Endothelial cell of umbilical vein (primary cell): ENCODE results near the gene RFPL4A. TPM values are rescaled to one million over a fixed set of nuclear protein-coding genes. Genes with fewer than 3 reads are reported as not detected.

ENCODE experiments used
- BruUV-seq: library from RNA; stranded (reverse); fragments of 400-500 nt; replicated peaks from 2 replicates; lab custom pipeline; 2021; lab: Mats Ljungman, UMichigan
- CTCF ChIA-PET: fragments of 300-600, 350-600 bp; sonication (Branson Sonifier 250); formaldehyde crosslinking; loops from one replicate; lab custom pipeline; 2021; ENCODE audit warnings: antibody characterized with exemption, inconsistent platforms; lab: Charles Lee
- POLR2A ChIA-PET: fragments of 300-600, 350-600 bp; sonication (Branson Sonifier 250); formaldehyde crosslinking; loops from one replicate; lab custom pipeline; 2021; ENCODE audit warnings: antibody characterized with exemption, inconsistent platforms; lab: Charles Lee
- DNase-seq: peaks from one replicate; pipeline ENCODE4 v3.0.0-alpha.2; 2011; ENCODE audit warnings: low read depth, low spot score
- FAIRE-seq: peaks from 2 replicates; lab custom pipeline; 2011; peaks lifted over from hg19 to GRCh38; lab: Jason Lieb, UNC
- H2AFZ ChIP-seq: 2 replicates; pipeline ENCODE4 v1.6.0; 2012; ENCODE audit warnings: low read depth, low read length, control low read depth, inconsistent platforms
- H3K27ac ChIP-seq: 2 replicates; pipeline ENCODE4 v1.5.1; 2011; ENCODE audit warnings: low read depth, mild to moderate bottlenecking, control low read depth, low read length, moderate library complexity; ENCODE audit not compliant: insufficient read depth
- H3K27me3 ChIP-seq, 2 experiments: 2 replicates each; pipeline versions ENCODE4 v1.6.0 to v1.6.1; 2011; ENCODE audit warnings: low read length in 2 of 2, mixed read lengths in 1 of 2; ENCODE audit not compliant: control insufficient read depth in 2 of 2, insufficient read depth in 2 of 2
- H3K36me3 ChIP-seq, 2 experiments: 2 replicates in 1 of 2; 3 replicates in 1 of 2; pipeline ENCODE4 v1.5.1; 2011; ENCODE audit warnings: low read length in 2 of 2, mild to moderate bottlenecking in 1 of 2, moderate library complexity in 1 of 2; ENCODE audit not compliant: control insufficient read depth in 2 of 2, insufficient read depth in 2 of 2; ENCODE audit errors: extremely low read depth in 1 of 2
- H3K4me1 ChIP-seq: 3 replicates; pipeline ENCODE4 v1.5.1; 2011; ENCODE audit warnings: mild to moderate bottlenecking, low read length; ENCODE audit not compliant: control insufficient read depth, insufficient read depth; ENCODE audit errors: extremely low read depth
- H3K4me2 ChIP-seq: 2 replicates; pipeline ENCODE4 v1.6.1; 2011; ENCODE audit warnings: low read length, control low read depth, mixed read lengths; ENCODE audit not compliant: insufficient read depth
- H3K4me3 ChIP-seq, 3 experiments: fragments of 200-600 bp in 1 of 3; sonication (generic), shearing (Covaris generic) in 1 of 3; replicated peaks in 1 of 3; 2 replicates each; pipeline ENCODE4 v1.5.1; 2011 to 2016; ENCODE audit warnings: control low read depth in 3 of 3, low read length in 3 of 3, mild to moderate bottlenecking in 2 of 3, inconsistent platforms in 1 of 3, low read depth in 1 of 3, moderate library complexity in 1 of 3; ENCODE audit not compliant: insufficient read depth in 1 of 3
- H3K79me2 ChIP-seq: 2 replicates; pipeline ENCODE4 v1.6.0; 2012; ENCODE audit warnings: low read length, inconsistent platforms; ENCODE audit not compliant: control insufficient read depth, insufficient read depth
- H3K9ac ChIP-seq: replicated peaks from 2 replicates; pipeline ENCODE3; 2011; ENCODE audit warnings: low read length, control low read depth; ENCODE audit not compliant: insufficient read depth; ENCODE audit errors: extremely low read depth
- H3K9me1 ChIP-seq: replicated peaks from 3 replicates; pipeline ENCODE4 v1.6.0; 2011; ENCODE audit warnings: mild to moderate bottlenecking, low read length; ENCODE audit not compliant: control insufficient read depth, insufficient read depth; ENCODE audit errors: extremely low read depth
- H3K9me3 ChIP-seq: replicated peaks from 2 replicates; pipeline ENCODE4 v1.5.1; 2012; ENCODE audit warnings: low read length, inconsistent platforms; ENCODE audit not compliant: control insufficient read depth, insufficient read depth
- H4K20me1 ChIP-seq: replicated peaks from 2 replicates; pipeline ENCODE3; 2011; ENCODE audit warnings: mild to moderate bottlenecking, low read length; ENCODE audit not compliant: control insufficient read depth, insufficient read depth; ENCODE audit errors: extremely low read depth
- CTCF ChIP-seq, 2 donors: IDR thresholded peaks; 1 replicate in 1 of 2; 2 replicates in 1 of 2; pipeline ENCODE4 v1.5.1; 2011; ENCODE audit warnings: low read length in 2 of 2, mild to moderate bottlenecking in 2 of 2, moderate library complexity in 2 of 2, control low read depth in 1 of 2, inconsistent platforms in 1 of 2, low read depth in 1 of 2; ENCODE audit not compliant: insufficient read depth in 1 of 2; ENCODE audit errors: extremely low read depth in 1 of 2
- EZH2 ChIP-seq: IDR thresholded peaks from 2 replicates; pipeline ENCODE4 v1.6.1; 2012; ENCODE audit warnings: borderline replicate concordance, low read depth, mild to moderate bottlenecking, moderate library complexity, low read length, inconsistent platforms; ENCODE audit not compliant: severe bottlenecking
- FOS ChIP-seq: IDR thresholded peaks from 2 replicates; pipeline ENCODE4 v1.6.1; 2011; ENCODE audit warnings: mild to moderate bottlenecking, low read length, moderate library complexity, borderline replicate concordance; ENCODE audit not compliant: insufficient read depth
- GATA2 ChIP-seq: IDR thresholded peaks from 2 replicates; pipeline ENCODE4 v1.7.0; 2011; ENCODE audit warnings: low read depth, mild to moderate bottlenecking, moderate library complexity, mixed read lengths, low read length; ENCODE audit not compliant: insufficient read length, insufficient read depth
- JUN ChIP-seq: IDR thresholded peaks from 2 replicates; pipeline ENCODE4 v1.6.1; 2011; ENCODE audit warnings: borderline replicate concordance, low read depth; ENCODE audit not compliant: insufficient read length, insufficient read depth
- MAX ChIP-seq: IDR thresholded peaks from 2 replicates; pipeline ENCODE4 v1.6.1; 2011; ENCODE audit not compliant: insufficient read depth, insufficient read length
- MYC ChIP-seq: IDR thresholded peaks from one replicate; pipeline ENCODE4 v1.6.1; 2011; ENCODE audit warnings: mild to moderate bottlenecking, low read depth, low read length
- POLR2A ChIP-seq: IDR thresholded peaks from 2 replicates; pipeline ENCODE4 v1.6.1; 2012; ENCODE audit warnings: low read depth, mild to moderate bottlenecking, control low read depth, low read length
- POLR2AphosphoS5 ChIP-seq: IDR thresholded peaks from 2 replicates; pipeline ENCODE4 v1.6.1; 2012; ENCODE audit warnings: low read depth, mild to moderate bottlenecking, control low read depth, low read length, moderate library complexity; ENCODE audit not compliant: insufficient read depth
- dilution Hi-C: fragments of 300-500 bp; cut with MboI; formaldehyde crosslinking; loops from one replicate; pipeline ENCODE4 v1.15.0; 2019; ENCODE audit warnings: low sequenced_read_pairs; ENCODE audit not compliant: extremely low pct_ligation_motif_present
- intact Hi-C: fragments of 100-400 bp; cut with micrococcal nuclease; formaldehyde crosslinking; loops from one replicate; pipeline ENCODE4 v1.10.0; 2022
- polyA plus RNA-seq, 4 experiments: library from polyadenylated mRNA; depleted of rRNA in 3 of 4; stranded (reverse) in 3 of 4; unstranded in 1 of 4; fragments of >200 nt; gene quantifications; 2 replicates each; pipeline versions ENCODE4 v1.2.1 to v1.2.3, GENCODE V29; 2011 to 2012; ENCODE audit warnings: missing spikeins in 1 of 4
- total RNA-seq: library from RNA; stranded (reverse); gene quantifications from 2 replicates; pipeline ENCODE4 v1.2.3, GENCODE V29; 2021

The RFPL4A gene
- total and polyA plus RNA-seq, 2 donors (not counting 3 experiments of a cell fraction or from before 2014, with no cell fraction given) = not detected

GRCh38 chr19:55781112-55781511, 22.2 kb downstream of the RFPL4A start:
- H3K4me2 ChIP-seq = no peak overlapping the region

More at GRCh38 chr19:55781112-55781511, 22.2 kb downstream of the RFPL4A start:
- BruUV-seq = no TSS peak
- ChIA-PET CTCF (no interaction called here), POLR2A (no interaction called here)
- H3K9me3 ChIP-seq = no peaks in the 10 kb centered on the region
- no peak overlapping the region for H3K9ac ChIP-seq
- H3K27me3 ChIP-seq = no peaks in the 10 kb centered on the region
- H4K20me1 ChIP-seq = no peaks in the 10 kb centered on the region
- H3K4me1 ChIP-seq = no peaks in the 10 kb centered on the region
- no peaks in the 10 kb centered on the region for H3K36me3 ChIP-seq
- H3K4me3 ChIP-seq = no peak overlapping the region
- H3K27ac ChIP-seq = no peak overlapping the region
- H3K79me2 ChIP-seq = no peaks in the 10 kb centered on the region
- DNase-seq (no peak), FAIRE-seq (no peak)
- H3K9me1 ChIP-seq = no peaks in the 10 kb centered on the region
- no peak overlapping the region for H2AFZ ChIP-seq
- TF ChIP-seq EZH2 = no peak
- TF ChIP-seq MYC = no peak
- no peak for TF ChIP-seq MAX
- TF ChIP-seq POLR2A = no peak
- no peak for TF ChIP-seq JUN
- no peak for TF ChIP-seq CTCF (IDR thresholded peaks at IDR 0.05; ENCODE audit: extremely low read depth in 1 of 2, insufficient read depth in 1 of 2, low read depth in 1 of 2, low read length in 2 of 2)
- TF ChIP-seq POLR2AphosphoS5 = no peak
- TF ChIP-seq GATA2 = no peak
- no peak for TF ChIP-seq FOS
- intact Hi-C loops = no loop called here
- dilution Hi-C loops = no loop called here
